Neuronal stem cell (in vitro differentiated cells): ENCODE data around the gene KLF15.

Experiments used
- DNase-seq: peaks from one replicate; pipeline ENCODE4 v3.0.0-alpha.2; 2013; ENCODE audit warnings: low spot score
- H2AFZ ChIP-seq: one replicate; pipeline ENCODE4 v1.6.1; 2013; ENCODE audit warnings: mild to moderate bottlenecking, low read length, inconsistent platforms
- H2AK5ac ChIP-seq: 2 replicates; pipeline ENCODE4 v1.6.1; 2013; ENCODE audit warnings: low read depth, mild to moderate bottlenecking, inconsistent platforms, low read length, moderate library complexity, mixed read lengths
- H2BK120ac ChIP-seq: 2 replicates; pipeline ENCODE4 v1.6.1; 2013; ENCODE audit warnings: low read depth, mild to moderate bottlenecking, inconsistent platforms, low read length, moderate library complexity, mixed read lengths
- H2BK12ac ChIP-seq: one replicate; pipeline ENCODE4 v1.6.1; 2013; ENCODE audit warnings: low read length, inconsistent platforms
- H2BK15ac ChIP-seq: 2 replicates; pipeline ENCODE4 v1.6.1; 2013; ENCODE audit warnings: mild to moderate bottlenecking, low read length, inconsistent platforms, mixed read lengths
- H2BK5ac ChIP-seq: one replicate; pipeline ENCODE4 v1.6.1; 2013; ENCODE audit warnings: inconsistent platforms, mild to moderate bottlenecking, low read length, moderate library complexity
- H3K14ac ChIP-seq: one replicate; pipeline ENCODE4 v1.6.1; 2013; ENCODE audit warnings: low read length, inconsistent platforms
- H3K18ac ChIP-seq: 2 replicates; pipeline ENCODE4 v1.6.1; 2013; ENCODE audit warnings: low read length, inconsistent platforms
- H3K23ac ChIP-seq: 2 replicates; pipeline ENCODE4 v1.6.1; 2013; ENCODE audit warnings: low read depth, mild to moderate bottlenecking, mixed read lengths, low read length, inconsistent platforms; ENCODE audit not compliant: poor library complexity
- H3K27ac ChIP-seq: replicated peaks from 3 replicates; pipeline ENCODE4 v1.5.1; 2013; ENCODE audit warnings: low read length, inconsistent platforms
- H3K27me3 ChIP-seq, 3 experiments: 2 replicates each; pipeline ENCODE4 v1.6.1; 2013; ENCODE audit warnings: low read length in 3 of 3, mild to moderate bottlenecking in 2 of 3, inconsistent platforms in 1 of 3, low read depth in 1 of 3, mixed read lengths in 1 of 3, moderate library complexity in 1 of 3; ENCODE audit not compliant: control insufficient read depth in 3 of 3, insufficient read depth in 3 of 3
- H3K36me3 ChIP-seq, 2 donors: replicated peaks in 1 of 2; 2 replicates each; pipeline ENCODE4 v1.6.1; 2013; ENCODE audit warnings: low read length in 2 of 2; ENCODE audit not compliant: control insufficient read depth in 2 of 2, insufficient read depth in 2 of 2
- H3K4ac ChIP-seq: 2 replicates; pipeline ENCODE4 v1.6.1; 2013; ENCODE audit warnings: inconsistent platforms, mild to moderate bottlenecking, low read length, moderate library complexity
- H3K4me1 ChIP-seq, 2 donors: 1 replicate in 1 of 2; 2 replicates in 1 of 2; pipeline ENCODE4 v1.6.1; 2013; ENCODE audit warnings: low read length in 2 of 2, low read depth in 1 of 2; ENCODE audit not compliant: control insufficient read depth in 2 of 2, insufficient read depth in 1 of 2
- H3K4me2 ChIP-seq: one replicate; pipeline ENCODE4 v1.6.1; 2013; ENCODE audit warnings: mild to moderate bottlenecking, low read length, inconsistent platforms; ENCODE audit not compliant: insufficient read depth, poor library complexity, severe bottlenecking
- H3K4me3 ChIP-seq, 2 donors: 2 replicates each; pipeline ENCODE4 v1.5.1; 2013; ENCODE audit warnings: low read length in 2 of 2, mild to moderate bottlenecking in 2 of 2, inconsistent platforms in 1 of 2, moderate library complexity in 1 of 2
- H3K79me1 ChIP-seq: one replicate; pipeline ENCODE4 v1.6.1; 2013; ENCODE audit warnings: low read depth, mild to moderate bottlenecking, inconsistent platforms, low read length, moderate library complexity
- H3K9ac ChIP-seq: one replicate; pipeline ENCODE4 v1.6.1; 2013; ENCODE audit warnings: mild to moderate bottlenecking, low read depth, low read length, inconsistent platforms; ENCODE audit not compliant: poor library complexity
- H3K9me3 ChIP-seq, 2 donors: replicated peaks in 1 of 2; 2 replicates each; pipeline versions ENCODE3 to v1.6.1; 2013; ENCODE audit warnings: low read length in 2 of 2, mild to moderate bottlenecking in 2 of 2, inconsistent platforms in 1 of 2, low read depth in 1 of 2, mixed read lengths in 1 of 2, moderate library complexity in 1 of 2; ENCODE audit not compliant: control insufficient read depth in 2 of 2, insufficient read depth in 1 of 2
- H4K8ac ChIP-seq: one replicate; pipeline ENCODE4 v1.6.1; 2013; ENCODE audit warnings: low read depth, mild to moderate bottlenecking, inconsistent platforms, low read length, moderate library complexity
- H4K91ac ChIP-seq: one replicate; pipeline ENCODE4 v1.6.1; 2013; ENCODE audit warnings: low read length, low read depth, mild to moderate bottlenecking, inconsistent platforms; ENCODE audit not compliant: poor library complexity
- WGBS, 2 donors: extraction: QIAGEN DNeasy Blood & Tissue Kit; methylation state at CpG; one replicate each; pipeline ENCODE4 v1.1.7; 2013; ENCODE audit warnings: missing lambda C conversion rate in 2 of 2, mixed read lengths in 1 of 2; ENCODE audit not compliant: insufficient read length in 2 of 2, insufficient replicate concordance in 1 of 2; ENCODE audit errors: extremely low coverage in 2 of 2; 5-methylcytosine and 5-hydroxymethylcytosine counted together

KLF15 gene

DNA sequence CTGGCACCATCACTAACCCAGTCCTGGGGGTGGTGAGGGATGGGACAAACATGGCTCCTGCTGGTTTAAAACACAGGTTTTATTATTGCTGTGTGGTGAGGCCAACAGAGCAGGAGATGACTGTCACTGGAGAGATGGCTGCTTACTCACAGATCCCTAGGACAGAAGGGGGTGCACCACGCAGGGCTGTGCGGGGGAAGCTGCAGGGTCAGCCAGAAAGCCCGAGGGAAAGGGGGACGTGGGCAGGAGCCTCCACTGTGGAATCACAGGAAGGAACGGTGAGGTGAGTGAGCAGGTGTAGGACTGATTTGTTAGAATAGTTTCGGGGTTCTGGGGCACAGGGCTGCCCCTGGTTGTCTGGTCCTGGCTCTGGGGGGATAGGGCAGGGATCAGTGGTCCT is 45.0 kb upstream of the KLF15 start:
- Histone ChIP-seq H4K8ac (no peak overlapping the region), H4K91ac (no peak overlapping the region), H2AK5ac (peak overlapping the region; percentile 57), H3K36me3 (no peaks in the 10 kb centered on the region), H2BK120ac (no peak overlapping the region), H3K4me1 (peaks cover 0 to 13% of the 10 kb centered on the region in 2 donors), H3K23ac (peak overlapping the region; percentile 45), H3K27me3 (peaks cover 0 to 13% (median 0%) of the 10 kb centered on the region in 3 experiments), H3K4me2 (no peak overlapping the region), H2BK15ac (peak overlapping the region; percentile 68), H3K4me3 (no peak overlapping the region), H3K4ac (no peak overlapping the region), H3K14ac (peak overlapping the region; percentile 50), H2BK5ac (no peak overlapping the region), H3K18ac (peak overlapping the region; percentile 27), H3K9me3 (no peaks in the 10 kb centered on the region), H3K9ac (peak overlapping the region; percentile 66), H3K27ac (no peak overlapping the region), H3K79me1 (peaks cover 2% of the 10 kb centered on the region), H2AFZ (no peak overlapping the region), H2BK12ac (no peak overlapping the region)
- WGBS, 2 donors: no CpG with 5 or more reads among the region's 6 CpGs
- DNase-seq: no peak

DNA sequence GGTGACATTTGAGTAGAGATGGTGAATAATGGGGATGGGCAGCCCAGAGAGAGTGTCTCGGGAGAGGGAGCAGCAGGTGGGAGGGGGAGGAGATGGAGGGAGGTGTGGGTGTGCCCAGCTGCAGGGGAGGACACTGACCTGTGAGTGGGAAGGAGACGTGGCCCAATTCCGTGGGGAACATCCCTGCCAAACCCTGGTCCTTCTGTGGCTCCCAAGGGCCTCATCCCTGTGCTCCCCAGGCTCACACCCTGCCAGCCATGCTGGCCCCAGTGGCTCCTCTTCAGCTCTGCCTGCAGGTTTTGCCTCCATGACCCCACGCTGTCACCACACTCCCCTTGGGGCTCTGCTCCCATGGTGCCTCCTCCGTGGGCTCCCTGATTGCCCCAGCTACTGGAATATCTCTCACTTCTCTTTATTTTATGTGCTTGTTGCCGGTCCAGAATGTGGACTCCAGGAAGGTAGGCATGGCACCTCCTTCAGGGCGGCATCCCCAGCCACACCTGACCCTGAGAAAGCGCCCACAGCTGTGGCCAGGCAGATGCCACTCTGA is 44.5 kb upstream of the KLF15 start:
- no peak overlapping the region for H4K91ac ChIP-seq
- H2BK12ac ChIP-seq: no peak overlapping the region
- H2AK5ac ChIP-seq: peak overlapping the region; percentile 57
- no peak overlapping the region for H4K8ac ChIP-seq
- peak overlapping the region; percentile 68 for H2BK15ac ChIP-seq
- no CpG with 5 or more reads among the region's 8 CpGs for WGBS, 2 donors
- no peak overlapping the region for H3K4me3 ChIP-seq
- H3K27ac ChIP-seq: no peak overlapping the region
- no peak overlapping the region for H2BK5ac ChIP-seq
- no peak overlapping the region for H2BK120ac ChIP-seq
- peaks cover 0 to 11% of the 10 kb centered on the region in 2 donors for H3K4me1 ChIP-seq
- H3K9ac ChIP-seq: peak overlapping the region; percentile 66
- H3K27me3 ChIP-seq: peaks cover 0 to 9% (median 0%) of the 10 kb centered on the region in 3 experiments
- H2AFZ ChIP-seq: no peak overlapping the region
- H3K4ac ChIP-seq: no peak overlapping the region
- no peaks in the 10 kb centered on the region for H3K9me3 ChIP-seq
- no peak for DNase-seq
- H3K79me1 ChIP-seq: peaks cover 2% of the 10 kb centered on the region
- peak overlapping the region; percentile 6 for H3K23ac ChIP-seq
- H3K36me3 ChIP-seq: no peaks in the 10 kb centered on the region
- no peak overlapping the region for H3K4me2 ChIP-seq
- H3K14ac ChIP-seq: no peak overlapping the region
- H3K18ac ChIP-seq: peak overlapping the region; percentile 35

DNA sequence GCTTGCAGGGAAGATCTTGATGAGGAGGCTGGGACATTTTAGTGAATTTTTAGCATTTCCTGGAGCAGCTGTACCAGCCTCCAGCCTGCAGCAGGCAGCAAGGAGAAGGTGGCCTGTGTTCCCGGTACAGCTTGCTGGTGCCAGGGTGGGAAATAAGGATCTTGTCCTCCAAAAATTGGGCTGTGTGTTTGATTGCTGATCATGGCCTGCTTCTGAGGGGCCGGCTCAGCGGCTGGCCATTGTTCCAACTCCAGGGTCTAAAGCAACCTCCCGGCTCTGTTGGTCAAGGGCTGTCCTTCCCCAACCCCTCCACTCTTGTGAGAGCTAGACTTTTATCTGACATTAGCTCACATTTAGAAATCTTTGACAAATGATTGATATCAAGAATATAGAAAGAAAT is 42.5 kb upstream of the KLF15 start:
- H4K8ac ChIP-seq: no peak overlapping the region
- H3K23ac ChIP-seq: no peak overlapping the region
- no peak for DNase-seq
- H3K4me1 ChIP-seq: peaks cover 2 to 17% of the 10 kb centered on the region in 2 donors
- H2AK5ac ChIP-seq: no peak overlapping the region
- H2BK120ac ChIP-seq: no peak overlapping the region
- WGBS, 2 donors: no CpG with 5 or more reads among the region's 4 CpGs
- no peak overlapping the region for H3K4ac ChIP-seq
- H3K18ac ChIP-seq: no peak overlapping the region
- no peak overlapping the region for H3K9ac ChIP-seq
- H3K9me3 ChIP-seq: no peaks in the 10 kb centered on the region
- no peak overlapping the region for H2BK15ac ChIP-seq
- H3K27ac ChIP-seq: no peak overlapping the region
- H2AFZ ChIP-seq: no peak overlapping the region
- H4K91ac ChIP-seq: no peak overlapping the region
- H2BK12ac ChIP-seq: no peak overlapping the region
- H3K27me3 ChIP-seq: peaks cover 0 to 26% (median 0%) of the 10 kb centered on the region in 3 experiments
- no peaks in the 10 kb centered on the region for H3K36me3 ChIP-seq
- no peak overlapping the region for H3K4me3 ChIP-seq
- H3K79me1 ChIP-seq: no peaks in the 10 kb centered on the region
- H2BK5ac ChIP-seq: no peak overlapping the region
- no peak overlapping the region for H3K14ac ChIP-seq
- H3K4me2 ChIP-seq: no peak overlapping the region

DNA sequence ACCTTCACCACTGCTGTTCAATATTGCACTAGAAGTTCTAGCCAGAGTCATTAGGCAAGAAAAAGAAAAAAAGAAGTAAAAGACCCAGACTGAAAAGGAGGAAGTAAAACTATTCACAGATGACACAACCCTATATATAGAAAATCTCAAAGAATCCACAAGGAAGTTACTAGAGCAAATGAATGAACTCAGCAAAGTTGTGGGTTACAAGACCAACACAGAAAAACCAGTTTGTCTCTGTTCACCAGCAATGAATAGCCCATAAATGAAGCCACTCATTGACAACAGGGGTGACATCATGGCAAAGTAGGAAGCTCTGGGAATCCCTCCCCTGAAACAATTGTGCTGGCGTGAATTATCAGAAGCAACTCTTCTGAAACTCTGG is 42.1 kb upstream of the KLF15 start:
- DNase-seq: no peak
- no CpG with 5 or more reads among the region's 1 CpG for WGBS, 2 donors
- H2BK120ac ChIP-seq: no peak overlapping the region
- no peak overlapping the region for H2BK15ac ChIP-seq
- no peak overlapping the region for H2BK5ac ChIP-seq
- H3K9ac ChIP-seq: no peak overlapping the region
- H4K91ac ChIP-seq: no peak overlapping the region
- H3K4me2 ChIP-seq: no peak overlapping the region
- peaks cover 0 to 26% (median 0%) of the 10 kb centered on the region in 3 experiments for H3K27me3 ChIP-seq
- no peak overlapping the region for H3K4ac ChIP-seq
- H2BK12ac ChIP-seq: no peak overlapping the region
- H3K79me1 ChIP-seq: no peaks in the 10 kb centered on the region
- no peak overlapping the region for H3K18ac ChIP-seq
- H3K36me3 ChIP-seq: no peaks in the 10 kb centered on the region
- no peak overlapping the region for H2AK5ac ChIP-seq
- no peak overlapping the region for H4K8ac ChIP-seq
- H3K4me3 ChIP-seq: no peak overlapping the region
- no peaks in the 10 kb centered on the region for H3K9me3 ChIP-seq
- no peak overlapping the region for H2AFZ ChIP-seq
- no peak overlapping the region for H3K23ac ChIP-seq
- H3K14ac ChIP-seq: no peak overlapping the region
- no peak overlapping the region for H3K27ac ChIP-seq
- peaks cover 5 to 19% of the 10 kb centered on the region in 2 donors for H3K4me1 ChIP-seq
